Measurements from ENCODE around the gene TSPAN11. TPM values are rescaled to one million over a fixed set of nuclear protein-coding genes. Genes with fewer than 3 reads are reported as not detected.

Gene TSPAN11
- total RNA-seq, 5 donors from 2014 or later (not counting 1 experiment from before 2014, with no cell fraction given): not detected

DNA sequence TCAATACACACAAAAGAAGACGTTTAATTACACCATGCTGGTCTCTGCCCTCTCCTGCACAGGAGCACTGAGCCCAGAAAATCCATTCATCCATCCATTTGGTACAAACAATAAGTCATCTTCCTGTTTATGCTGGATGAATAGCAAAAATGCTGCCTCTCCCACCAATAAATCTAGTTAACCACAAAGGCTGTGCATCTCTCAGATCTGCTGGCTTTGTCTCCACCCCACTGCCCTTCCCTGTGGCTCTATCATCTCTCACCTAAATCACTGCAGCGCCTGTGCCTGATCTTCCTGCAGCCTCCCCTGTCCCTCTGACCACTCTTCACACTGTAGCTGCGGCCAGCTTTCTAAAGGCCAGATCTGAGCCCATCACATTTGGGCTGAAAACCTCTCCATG lies 74.2 kb downstream of the TSPAN11 start:
- H3K36me3 ChIP-seq (ENCODE audit: control insufficient read depth in 2 of 2, extremely low read depth in 1 of 2, insufficient read depth in 1 of 2, low read length in 1 of 2): no peaks in the 10 kb centered on the region
- Mint-ChIP-seq H3K9me3 (no peaks in the 10 kb centered on the region), H3K4me3 (no peak overlapping the region), H3K4me1 (no peaks in the 10 kb centered on the region), H3K27ac (no peak overlapping the region), H3K36me3 (no peaks in the 10 kb centered on the region), H3K27me3 (peaks cover 0 to 6% of the 10 kb centered on the region in 2 donors)
- no peak overlapping the region for H3K27ac ChIP-seq (ENCODE audit: low read length)
- H3K4me1 ChIP-seq (ENCODE audit: control insufficient read depth in 1 of 2, extremely low read depth in 1 of 2, insufficient read depth in 2 of 2, low read length in 2 of 2): no peaks in the 10 kb centered on the region
- H3K9me3 ChIP-seq: no peaks in the 10 kb centered on the region
- DNase-seq (no peak), ATAC-seq (replicated peaks in 1 of 4) (no peak)
- H3K27me3 ChIP-seq (replicated peaks in 1 of 2; ENCODE audit: control insufficient read depth in 2 of 2, extremely low read depth in 1 of 2, insufficient read depth in 2 of 2, low read length in 1 of 2): peaks cover 0 to 27% of the 10 kb centered on the region in 2 experiments
- ChIA-PET POLR2A (no interaction called here), CTCF (no interaction called here)
- WGBS (ENCODE audit: insufficient coverage): 66% methylated on average over 3 of the region's 3 CpGs
- no peak overlapping the region for H3K4me3 ChIP-seq (ENCODE audit: control insufficient read depth in 1 of 2, extremely low read depth in 1 of 2, low read length in 1 of 2)

DNA sequence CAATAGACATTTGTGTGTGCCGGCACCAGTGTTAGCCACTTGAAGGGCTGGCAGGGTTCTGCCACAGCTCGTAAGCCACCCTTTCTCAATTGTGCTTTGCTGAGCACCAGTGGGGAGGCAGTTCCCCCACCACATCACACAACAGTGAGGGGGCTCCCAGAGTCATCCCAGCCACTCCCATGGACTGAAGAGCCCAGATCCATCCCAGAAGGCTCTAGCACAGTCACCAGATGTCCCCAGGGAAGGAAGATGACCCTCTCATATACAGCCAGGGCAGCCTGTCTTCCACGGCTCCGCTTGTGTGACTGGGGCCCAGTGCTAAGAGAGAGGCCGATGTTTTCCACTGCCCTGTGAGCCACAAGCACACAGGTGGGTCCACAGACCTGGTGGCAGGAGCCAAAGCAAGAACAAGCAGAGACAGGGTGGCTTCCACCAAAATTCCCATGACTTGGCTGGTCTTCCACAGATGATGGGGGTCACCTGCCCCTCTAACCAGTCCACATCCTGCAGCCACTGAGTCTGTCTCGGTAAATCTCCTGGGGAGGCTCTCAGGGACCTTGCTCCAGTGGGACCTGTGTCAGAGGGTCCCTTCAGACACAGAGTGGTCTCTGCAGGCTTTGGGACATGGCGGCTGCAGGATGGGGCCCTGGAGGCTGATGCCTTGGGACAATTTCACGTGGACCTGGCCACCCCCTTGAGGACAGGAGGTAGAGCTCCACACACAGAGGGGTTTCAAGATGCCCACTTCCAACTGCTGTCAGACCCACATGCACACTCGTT lies 75.2 kb downstream of the TSPAN11 start:
- DNase-seq (no peak), ATAC-seq (replicated peaks in 1 of 4) (no peak)
- POLR2A ChIA-PET: no interaction called here
- peaks cover 0 to 27% of the 10 kb centered on the region in 2 experiments for H3K27me3 ChIP-seq (replicated peaks in 1 of 2; ENCODE audit: control insufficient read depth in 2 of 2, extremely low read depth in 1 of 2, insufficient read depth in 2 of 2, low read length in 1 of 2)
- no peaks in the 10 kb centered on the region for H3K4me1 ChIP-seq (ENCODE audit: control insufficient read depth in 1 of 2, extremely low read depth in 1 of 2, insufficient read depth in 2 of 2, low read length in 2 of 2)
- no peaks in the 10 kb centered on the region for H3K4me1 Mint-ChIP-seq
- H3K4me3 ChIP-seq (ENCODE audit: control insufficient read depth in 1 of 2, extremely low read depth in 1 of 2, low read length in 1 of 2): no peak overlapping the region
- no peaks in the 10 kb centered on the region for H3K36me3 Mint-ChIP-seq
- no peaks in the 10 kb centered on the region for H3K9me3 ChIP-seq
- peaks cover 0 to 6% of the 10 kb centered on the region in 2 donors for H3K27me3 Mint-ChIP-seq
- no peak overlapping the region for H3K4me3 Mint-ChIP-seq
- CTCF ChIA-PET: no interaction called here
- H3K27ac Mint-ChIP-seq: no peak overlapping the region
- H3K9me3 Mint-ChIP-seq: no peaks in the 10 kb centered on the region
- H3K36me3 ChIP-seq (ENCODE audit: control insufficient read depth in 2 of 2, extremely low read depth in 1 of 2, insufficient read depth in 1 of 2, low read length in 1 of 2): no peaks in the 10 kb centered on the region
- H3K27ac ChIP-seq (ENCODE audit: low read length): no peak overlapping the region
- WGBS (ENCODE audit: insufficient coverage): 77% methylated on average over 9 of the region's 9 CpGs

DNA sequence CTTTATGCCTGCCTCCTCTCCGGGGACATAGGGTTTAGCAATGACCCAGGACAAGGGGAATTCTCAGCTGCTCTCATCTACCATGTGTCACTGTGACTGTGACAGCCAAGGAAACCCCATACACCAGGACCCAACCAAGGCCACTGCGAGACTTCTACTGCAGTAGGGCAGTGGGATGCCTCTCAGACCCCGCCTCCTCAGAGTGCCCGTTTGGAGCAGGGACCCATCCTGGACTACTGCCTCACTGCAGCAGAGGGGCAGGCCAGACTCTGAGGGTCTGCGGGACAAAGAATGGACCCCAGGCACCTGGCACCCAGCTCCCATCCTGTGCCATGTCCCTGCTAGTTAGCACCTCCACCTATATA lies 75.8 kb downstream of the TSPAN11 start:
- ATAC-seq (replicated peaks in 1 of 4): no peak
- POLR2A ChIA-PET: no interaction called here
- WGBS (ENCODE audit: insufficient coverage): 86% methylated on average over 5 of the region's 5 CpGs

DNA sequence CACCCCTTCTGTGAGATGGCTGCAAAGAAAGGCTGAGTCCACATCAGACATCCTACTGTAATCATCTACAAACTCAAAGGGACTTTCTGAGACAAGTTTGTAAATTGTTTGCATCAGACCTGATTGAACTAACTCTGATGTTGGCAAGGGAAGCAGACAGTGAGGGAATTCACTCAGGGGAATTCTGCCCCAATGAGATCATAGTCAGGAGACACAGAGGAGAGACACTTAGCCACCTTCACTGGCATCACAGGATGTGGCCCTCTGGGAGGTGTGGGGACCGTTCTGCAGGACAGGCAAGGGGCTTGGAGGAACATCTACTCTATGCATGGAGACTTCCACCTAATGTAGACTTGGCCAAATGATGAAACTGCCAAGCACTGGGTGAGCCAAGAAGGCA lies 76.5 kb downstream of the TSPAN11 start:
- no peaks in the 10 kb centered on the region for H3K4me1 Mint-ChIP-seq
- no peak for DNase-seq
- Histone ChIP-seq H3K9me3 (no peaks in the 10 kb centered on the region), H3K36me3 (ENCODE audit: control insufficient read depth in 2 of 2, extremely low read depth in 1 of 2, insufficient read depth in 1 of 2, low read length in 1 of 2) (no peaks in the 10 kb centered on the region), H3K27me3 (replicated peaks in 1 of 2; ENCODE audit: control insufficient read depth in 2 of 2, extremely low read depth in 1 of 2, insufficient read depth in 2 of 2, low read length in 1 of 2) (peaks cover 0 to 25% of the 10 kb centered on the region in 2 experiments), H3K27ac (ENCODE audit: low read length) (no peak overlapping the region), H3K4me3 (ENCODE audit: control insufficient read depth in 1 of 2, extremely low read depth in 1 of 2, low read length in 1 of 2) (no peak overlapping the region), H3K4me1 (ENCODE audit: control insufficient read depth in 1 of 2, extremely low read depth in 1 of 2, insufficient read depth in 2 of 2, low read length in 2 of 2) (no peaks in the 10 kb centered on the region)
- H3K4me3 Mint-ChIP-seq: no peak overlapping the region
- ChIA-PET CTCF (no interaction called here), POLR2A (no interaction called here)
- H3K9me3 Mint-ChIP-seq: no peaks in the 10 kb centered on the region
- H3K27me3 Mint-ChIP-seq: peaks cover 0 to 6% of the 10 kb centered on the region in 2 donors
- no peak overlapping the region for H3K27ac Mint-ChIP-seq
- no CpG with 5 or more reads among the region's 1 CpG for WGBS (ENCODE audit: insufficient coverage)
- ATAC-seq (replicated peaks in 1 of 4): no peak
- H3K36me3 Mint-ChIP-seq: no peaks in the 10 kb centered on the region

More for the DNA sequence above, 75.8 kb downstream of the TSPAN11 start:
- H3K27me3 Mint-ChIP-seq: peaks cover 0 to 6% of the 10 kb centered on the region in 2 donors
- Histone ChIP-seq H3K4me1 (ENCODE audit: control insufficient read depth in 1 of 2, extremely low read depth in 1 of 2, insufficient read depth in 2 of 2, low read length in 2 of 2) (no peaks in the 10 kb centered on the region), H3K27ac (ENCODE audit: low read length) (no peak overlapping the region), H3K4me3 (ENCODE audit: control insufficient read depth in 1 of 2, extremely low read depth in 1 of 2, low read length in 1 of 2) (no peak overlapping the region), H3K27me3 (replicated peaks in 1 of 2; ENCODE audit: control insufficient read depth in 2 of 2, extremely low read depth in 1 of 2, insufficient read depth in 2 of 2, low read length in 1 of 2) (peaks cover 0 to 29% of the 10 kb centered on the region in 2 experiments), H3K36me3 (ENCODE audit: control insufficient read depth in 2 of 2, extremely low read depth in 1 of 2, insufficient read depth in 1 of 2, low read length in 1 of 2) (no peaks in the 10 kb centered on the region), H3K9me3 (no peaks in the 10 kb centered on the region)
- no peaks in the 10 kb centered on the region for H3K36me3 Mint-ChIP-seq
- no peak overlapping the region for H3K4me3 Mint-ChIP-seq
- H3K4me1 Mint-ChIP-seq: no peaks in the 10 kb centered on the region
- CTCF ChIA-PET: no interaction called here
- no peak for DNase-seq
- no peak overlapping the region for H3K27ac Mint-ChIP-seq
- H3K9me3 Mint-ChIP-seq: no peaks in the 10 kb centered on the region

DNA sequence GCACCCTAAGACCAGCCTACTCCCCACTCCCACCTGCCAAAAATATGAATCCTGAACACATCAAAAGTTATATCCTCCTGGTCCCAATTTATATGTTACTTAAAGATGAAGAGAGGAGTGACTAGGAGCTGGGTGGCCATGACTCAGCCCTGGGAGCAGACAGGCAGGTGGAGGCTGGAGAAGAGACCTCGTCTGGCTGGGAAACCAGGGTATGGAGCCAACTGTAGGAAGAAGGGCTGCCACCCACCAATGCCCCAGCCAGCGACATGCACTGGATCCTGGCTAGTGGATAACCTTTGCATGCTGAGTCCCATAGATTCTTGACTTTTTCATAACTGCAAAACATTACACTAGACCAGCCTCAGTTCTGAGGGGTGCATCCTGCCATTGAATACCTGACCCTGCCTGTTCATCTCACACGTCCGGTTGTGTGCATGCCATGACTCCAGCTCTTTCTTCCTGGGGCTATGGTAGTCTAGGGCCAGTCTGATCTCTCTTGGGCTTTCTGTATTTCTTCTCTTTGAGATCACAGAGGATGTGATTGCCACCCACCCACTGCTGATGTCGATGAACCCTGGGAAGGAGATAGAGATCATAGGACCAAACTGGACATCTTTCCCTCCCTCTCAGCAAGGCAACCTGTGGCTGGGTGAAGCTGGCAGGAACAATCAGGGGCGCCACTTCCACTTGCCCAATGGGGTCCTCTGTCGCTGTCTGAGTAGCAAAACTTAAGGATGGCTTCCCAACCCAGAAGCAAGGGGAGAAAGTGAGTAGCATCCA lies 77.5 kb downstream of the TSPAN11 start:
- 67% methylated on average over 3 of the region's 7 CpGs for WGBS (ENCODE audit: insufficient coverage)
- Mint-ChIP-seq H3K4me1 (no peaks in the 10 kb centered on the region), H3K9me3 (no peaks in the 10 kb centered on the region), H3K4me3 (no peak overlapping the region), H3K27ac (no peak overlapping the region), H3K27me3 (peaks cover 0 to 6% of the 10 kb centered on the region in 2 donors), H3K36me3 (no peaks in the 10 kb centered on the region)
- ChIA-PET POLR2A (no interaction called here), CTCF (no interaction called here)
- DNase-seq (no peak), ATAC-seq (replicated peaks in 1 of 4) (no peak)
- H3K27ac ChIP-seq (ENCODE audit: low read length): no peak overlapping the region
- no peak overlapping the region for H3K4me3 ChIP-seq (ENCODE audit: control insufficient read depth in 1 of 2, extremely low read depth in 1 of 2, low read length in 1 of 2)
- no peaks in the 10 kb centered on the region for H3K4me1 ChIP-seq (ENCODE audit: control insufficient read depth in 1 of 2, extremely low read depth in 1 of 2, insufficient read depth in 2 of 2, low read length in 2 of 2)
- peaks cover 0 to 26% of the 10 kb centered on the region in 2 experiments for H3K27me3 ChIP-seq (replicated peaks in 1 of 2; ENCODE audit: control insufficient read depth in 2 of 2, extremely low read depth in 1 of 2, insufficient read depth in 2 of 2, low read length in 1 of 2)
- H3K9me3 ChIP-seq: no peaks in the 10 kb centered on the region
- no peaks in the 10 kb centered on the region for H3K36me3 ChIP-seq (ENCODE audit: control insufficient read depth in 2 of 2, extremely low read depth in 1 of 2, insufficient read depth in 1 of 2, low read length in 1 of 2)

DNA sequence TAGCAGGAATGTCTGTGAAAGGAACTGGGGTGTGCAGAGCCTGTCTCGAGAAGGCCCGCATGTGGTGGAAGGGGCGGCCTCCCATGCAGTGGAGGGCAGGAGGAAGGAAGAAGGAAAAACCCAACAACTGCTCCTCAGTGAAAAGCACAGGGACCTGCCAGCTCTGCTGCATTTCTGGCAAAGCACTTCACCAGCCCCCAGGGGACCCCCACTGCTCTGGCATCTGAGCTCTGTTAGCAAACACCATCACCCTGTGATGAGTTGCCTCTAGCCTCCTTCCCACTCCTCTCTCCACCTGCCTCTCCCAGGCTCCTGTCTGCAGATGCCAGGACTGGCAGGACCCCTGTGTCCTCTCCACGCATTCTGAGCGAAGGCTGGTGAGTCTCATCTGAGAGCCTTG lies 78.1 kb downstream of the TSPAN11 start:
- Histone ChIP-seq H3K4me1 (ENCODE audit: control insufficient read depth in 1 of 2, extremely low read depth in 1 of 2, insufficient read depth in 2 of 2, low read length in 2 of 2) (no peaks in the 10 kb centered on the region), H3K27ac (ENCODE audit: low read length) (no peak overlapping the region), H3K36me3 (ENCODE audit: control insufficient read depth in 2 of 2, extremely low read depth in 1 of 2, insufficient read depth in 1 of 2, low read length in 1 of 2) (no peaks in the 10 kb centered on the region), H3K4me3 (ENCODE audit: control insufficient read depth in 1 of 2, extremely low read depth in 1 of 2, low read length in 1 of 2) (no peak overlapping the region), H3K27me3 (replicated peaks in 1 of 2; ENCODE audit: control insufficient read depth in 2 of 2, extremely low read depth in 1 of 2, insufficient read depth in 2 of 2, low read length in 1 of 2) (peaks cover 0 to 32% of the 10 kb centered on the region in 2 experiments), H3K9me3 (no peaks in the 10 kb centered on the region)
- no CpG with 5 or more reads among the region's 5 CpGs for WGBS (ENCODE audit: insufficient coverage)
- Mint-ChIP-seq H3K36me3 (no peaks in the 10 kb centered on the region), H3K9me3 (no peaks in the 10 kb centered on the region), H3K27ac (no peak overlapping the region), H3K4me3 (no peak overlapping the region), H3K27me3 (peaks cover 0 to 6% of the 10 kb centered on the region in 2 donors), H3K4me1 (no peaks in the 10 kb centered on the region)
- DNase-seq: no peak
- CTCF ChIA-PET: no interaction called here
- POLR2A ChIA-PET: no interaction called here
- ATAC-seq (replicated peaks in 1 of 4): no peak

Measured in T-cell (primary cell).